ENCODE data around the gene CHST8. TPM values are rescaled to one million over a fixed set of nuclear protein-coding genes. Genes with fewer than 3 reads are reported as not detected.

The CHST8 gene
- total and polyA plus RNA-seq, 2 of the 13 experiments (the other 11 are each of a cell fraction or from before 2014, with no cell fraction given) = not detected

DNA sequence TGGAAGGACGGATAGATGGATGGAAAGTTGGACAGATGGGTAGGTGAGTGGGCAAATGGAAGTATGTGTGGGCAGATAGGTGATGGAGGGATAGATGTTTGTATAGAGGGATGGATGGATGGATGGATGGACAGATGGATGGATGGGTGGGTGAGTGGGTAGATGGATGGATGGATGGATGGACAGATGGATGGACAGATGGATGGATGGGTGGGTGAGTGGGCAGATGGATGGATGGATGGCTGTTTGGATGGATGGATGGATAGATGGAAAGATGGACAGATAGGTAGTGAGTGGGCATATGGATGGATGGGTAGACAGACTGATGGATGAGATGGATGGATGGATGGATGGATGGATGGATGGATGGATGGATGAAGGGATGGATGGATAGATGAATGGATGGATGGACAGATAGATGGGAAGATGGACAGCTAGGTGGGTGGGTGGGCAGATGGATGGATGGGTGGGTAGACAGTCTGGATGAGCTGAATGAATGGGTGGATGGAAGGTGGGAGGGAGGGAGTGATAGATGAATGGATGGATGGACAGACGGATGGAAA, 100.1 kb downstream of the CHST8 start:
- Histone ChIP-seq H3K9ac (ENCODE audit: insufficient read depth, low read depth, low read length) (no peak overlapping the region), H3K27me3 (ENCODE audit: control insufficient read depth in 1 of 2, insufficient read depth in 2 of 2, low read length in 2 of 2) (peaks cover 1 to 5% of the 10 kb centered on the region in 2 experiments; a peak in 1 of 5 replicates), H3K4me3 (replicated peaks in 1 of 3; ENCODE audit: insufficient read depth in 1 of 3, low read depth in 2 of 3, low read length in 3 of 3) (no peak overlapping the region), H3K79me2 (ENCODE audit: insufficient read depth, low read length) (no peaks in the 10 kb centered on the region), H3K9me3 (ENCODE audit: low read length) (no peaks in the 10 kb centered on the region), H3K36me3 (replicated peaks in 1 of 2; ENCODE audit: control insufficient read depth in 1 of 2, insufficient read depth in 2 of 2, low read length in 2 of 2) (no peaks in the 10 kb centered on the region), H4K20me1 (ENCODE audit: insufficient read depth, low read length) (no peaks in the 10 kb centered on the region), H3K4me1 (ENCODE audit: insufficient read depth, low read length) (no peaks in the 10 kb centered on the region), H2AFZ (ENCODE audit: low read length) (no peak overlapping the region), H3K4me2 (ENCODE audit: low read depth, low read length) (no peak overlapping the region), H3K27ac (ENCODE audit: extremely low read length, insufficient read depth, low read length) (no peak overlapping the region)
- FAIRE-seq = no peak
- TF ChIP-seq, protein P1, sequence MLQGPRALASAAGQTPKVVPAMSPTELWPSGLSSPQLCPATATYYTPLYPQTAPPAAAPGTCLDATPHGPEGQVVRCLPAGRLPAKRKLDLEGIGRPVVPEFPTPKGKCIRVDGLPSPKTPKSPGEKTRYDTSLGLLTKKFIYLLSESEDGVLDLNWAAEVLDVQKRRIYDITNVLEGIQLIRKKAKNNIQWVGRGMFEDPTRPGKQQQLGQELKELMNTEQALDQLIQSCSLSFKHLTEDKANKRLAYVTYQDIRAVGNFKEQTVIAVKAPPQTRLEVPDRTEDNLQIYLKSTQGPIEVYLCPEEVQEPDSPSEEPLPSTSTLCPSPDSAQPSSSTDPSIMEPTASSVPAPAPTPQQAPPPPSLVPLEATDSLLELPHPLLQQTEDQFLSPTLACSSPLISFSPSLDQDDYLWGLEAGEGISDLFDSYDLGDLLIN (CRISPR knock-in tag; IDR thresholded peaks at IDR 0.05; ENCODE audit: borderline replicate concordance) = no peak
- in situ Hi-C loops (cut with HindIII; ENCODE audit: extremely low pct_ligation_motif_present, low pct_unique_long_range_greater_than_20kb) = loop anchor here (5.0 kb wide), 1 partner anchor 50 kb away; no protein-coding TSS in a partner anchor
- DNase-seq (ENCODE audit: low spot score) = no peak
- intact Hi-C loops (cut with micrococcal nuclease; ENCODE audit: unreplicated experiment) = no loop called here
- no peak for ATAC-seq
- ChIA-PET POLR2A (no interaction called here), CTCF (ENCODE audit: low intra/inter-chr PET ratio, low total read pairs) (no interaction called here)
- BruUV-seq (replicated peaks) = no TSS peak
- WGBS (ENCODE audit: low lambda C conversion rate) = 1% methylated on average over 2 of the region's 2 CpGs

DNA sequence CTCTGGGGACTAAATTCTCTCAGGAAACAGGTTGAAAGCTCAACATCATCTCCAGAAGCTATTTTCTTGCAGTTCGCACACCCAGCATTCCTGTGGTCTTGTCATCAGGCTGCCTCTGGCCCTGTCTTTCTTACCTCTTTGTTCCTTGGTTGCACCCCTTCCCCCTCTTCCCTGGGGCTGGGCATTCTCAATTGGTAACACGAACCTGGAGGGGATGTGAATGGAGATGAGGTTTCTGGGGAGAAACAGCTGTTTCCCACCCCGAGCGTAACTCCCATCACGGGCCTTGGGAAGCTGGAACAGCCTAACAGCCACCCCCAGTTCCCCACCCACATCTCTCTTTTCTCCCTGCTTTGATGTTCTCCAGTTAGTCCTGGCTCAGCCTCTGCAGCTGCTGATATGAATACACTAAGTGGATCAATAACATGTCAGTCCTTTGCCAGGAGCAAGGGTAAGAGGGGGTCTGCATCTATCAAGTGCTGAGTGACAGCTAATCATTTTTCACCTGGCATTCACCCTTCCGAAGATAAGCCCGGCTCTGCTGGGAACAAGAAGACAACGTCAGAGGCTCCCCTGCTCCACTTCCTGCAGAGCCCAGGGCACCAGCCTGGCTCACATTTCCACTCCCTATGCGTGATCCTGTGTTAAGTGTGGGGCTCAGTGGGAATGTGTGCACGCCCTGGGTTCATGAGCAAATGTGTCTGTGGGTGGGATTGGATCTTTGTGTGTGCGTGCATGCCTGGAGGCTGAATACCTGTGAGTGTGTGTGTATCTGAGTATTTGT, 100.9 kb downstream of the CHST8 start:
- WGBS (ENCODE audit: low lambda C conversion rate) = 4% methylated on average over 8 of the region's 11 CpGs
- H3K4me2 ChIP-seq (ENCODE audit: low read depth, low read length) = no peak overlapping the region
- no peak overlapping the region for H2AFZ ChIP-seq (ENCODE audit: low read length)
- no peaks in the 10 kb centered on the region for H3K36me3 ChIP-seq (replicated peaks in 1 of 2; ENCODE audit: control insufficient read depth in 1 of 2, insufficient read depth in 2 of 2, low read length in 2 of 2)
- FAIRE-seq = no peak
- H3K4me1 ChIP-seq (ENCODE audit: insufficient read depth, low read length) = no peaks in the 10 kb centered on the region
- H3K9ac ChIP-seq (ENCODE audit: insufficient read depth, low read depth, low read length) = no peak overlapping the region
- no peaks in the 10 kb centered on the region for H3K9me3 ChIP-seq (ENCODE audit: low read length)
- no peak overlapping the region for H3K4me3 ChIP-seq (replicated peaks in 1 of 3; ENCODE audit: insufficient read depth in 1 of 3, low read depth in 2 of 3, low read length in 3 of 3)
- H3K27ac ChIP-seq (ENCODE audit: extremely low read length, insufficient read depth, low read length) = no peak overlapping the region
- no peaks in the 10 kb centered on the region for H4K20me1 ChIP-seq (ENCODE audit: insufficient read depth, low read length)
- ATAC-seq = no peak
- no peaks in the 10 kb centered on the region for H3K79me2 ChIP-seq (ENCODE audit: insufficient read depth, low read length)
- peaks cover 1 to 10% of the 10 kb centered on the region in 2 experiments; a peak in 2 of 5 replicates for H3K27me3 ChIP-seq (ENCODE audit: control insufficient read depth in 1 of 2, insufficient read depth in 2 of 2, low read length in 2 of 2)
- TF ChIP-seq TEAD3 (CRISPR knock-in tag; optimal IDR thresholded peaks at IDR 0.05; ENCODE audit: borderline replicate concordance) (no peak), ZNF335 (CRISPR knock-in tag; IDR thresholded peaks at IDR 0.05) (no peak)
- TF ChIP-seq, protein P2, sequence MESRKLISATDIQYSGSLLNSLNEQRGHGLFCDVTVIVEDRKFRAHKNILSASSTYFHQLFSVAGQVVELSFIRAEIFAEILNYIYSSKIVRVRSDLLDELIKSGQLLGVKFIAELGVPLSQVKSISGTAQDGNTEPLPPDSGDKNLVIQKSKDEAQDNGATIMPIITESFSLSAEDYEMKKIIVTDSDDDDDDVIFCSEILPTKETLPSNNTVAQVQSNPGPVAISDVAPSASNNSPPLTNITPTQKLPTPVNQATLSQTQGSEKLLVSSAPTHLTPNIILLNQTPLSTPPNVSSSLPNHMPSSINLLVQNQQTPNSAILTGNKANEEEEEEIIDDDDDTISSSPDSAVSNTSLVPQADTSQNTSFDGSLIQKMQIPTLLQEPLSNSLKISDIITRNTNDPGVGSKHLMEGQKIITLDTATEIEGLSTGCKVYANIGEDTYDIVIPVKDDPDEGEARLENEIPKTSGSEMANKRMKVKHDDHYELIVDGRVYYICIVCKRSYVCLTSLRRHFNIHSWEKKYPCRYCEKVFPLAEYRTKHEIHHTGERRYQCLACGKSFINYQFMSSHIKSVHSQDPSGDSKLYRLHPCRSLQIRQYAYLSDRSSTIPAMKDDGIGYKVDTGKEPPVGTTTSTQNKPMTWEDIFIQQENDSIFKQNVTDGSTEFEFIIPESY (CRISPR knock-in tag; IDR thresholded peaks at IDR 0.05) = no peak
- in situ Hi-C loops (cut with HindIII; ENCODE audit: extremely low pct_ligation_motif_present, low pct_unique_long_range_greater_than_20kb) = loop anchor here (5.0 kb wide), 1 partner anchor 50 kb away; no protein-coding TSS in a partner anchor
- POLR2A ChIA-PET = no interaction called here
- no peak for DNase-seq (ENCODE audit: low spot score)
- intact Hi-C loops (cut with micrococcal nuclease; ENCODE audit: unreplicated experiment) = no loop called here
- CTCF ChIA-PET (ENCODE audit: low intra/inter-chr PET ratio, low total read pairs) = no interaction called here
- no TSS peak for BruUV-seq (replicated peaks)

Measured in HepG2 (cell line).